ENCODE data around the gene REEP6. TPM values are rescaled to one million over a fixed set of nuclear protein-coding genes. Genes with fewer than 3 reads are reported as not detected.
A peak's percentile ranks its signal among the peaks of the same experiment; 100 is the strongest.

REEP6 gene
- polyA plus RNA-seq, 1 experiment = 0.84 TPM

GRCh38 chr19:1465191-1466016 lies 25.6 kb upstream of the REEP6 start:
- CTCF ChIA-PET = interaction anchor here (0.5 to 1.5 kb wide), 4 partner anchors 13 to 376 kb away, joined by 3 to 4 read pairs (median 3); no protein-coding TSS in a partner anchor
- Histone ChIP-seq H3K4me3 (ENCODE audit: low read depth, low read length) (no peak overlapping the region), H3K9me3 (ENCODE audit: control insufficient read depth, insufficient read depth, low read length) (no peaks in the 10 kb centered on the region; the same call in 1 of the 2 replicates), H3K27me3 (ENCODE audit: control insufficient read depth, insufficient read depth, low read length) (peaks cover 26% of the 10 kb centered on the region), H3K27ac (ENCODE audit: low read depth, low read length) (no peak overlapping the region)
- DNase-seq (ENCODE audit: low read depth, low spot score) = no peak
- POLR2A ChIA-PET = no interaction called here
- peak; percentile 52 for TF ChIP-seq CTCF (IDR thresholded peaks at IDR 0.05; ENCODE audit: low read depth, low read length)

GRCh38 chr19:1466018-1466460 lies 24.9 kb upstream of the REEP6 start:
- Histone ChIP-seq H3K4me3 (ENCODE audit: low read depth, low read length) (no peak overlapping the region), H3K27ac (ENCODE audit: low read depth, low read length) (no peak overlapping the region), H3K27me3 (ENCODE audit: control insufficient read depth, insufficient read depth, low read length) (peaks cover 32% of the 10 kb centered on the region), H3K9me3 (ENCODE audit: control insufficient read depth, insufficient read depth, low read length) (no peaks in the 10 kb centered on the region; the same call in 1 of the 2 replicates)
- no peak for TF ChIP-seq CTCF (IDR thresholded peaks at IDR 0.05; ENCODE audit: low read depth, low read length)
- CTCF ChIA-PET = interaction anchor here (0.5 to 1.5 kb wide), 4 partner anchors 12 to 376 kb away, joined by 3 to 4 read pairs (median 3); no protein-coding TSS in a partner anchor
- POLR2A ChIA-PET = no interaction called here
- no peak for DNase-seq (ENCODE audit: low read depth, low spot score)

- H3K27ac ChIP-seq (ENCODE audit: low read depth, low read length) = no peak overlapping the region
- H3K27me3 ChIP-seq (ENCODE audit: control insufficient read depth, insufficient read depth, low read length) = peaks cover 38% of the 10 kb centered on the region
- CTCF ChIA-PET = interaction anchor here (1.1 to 1.5 kb wide), 3 partner anchors 11 to 188 kb away, joined by 3 to 4 read pairs (median 3); no protein-coding TSS in a partner anchor
- no peak for TF ChIP-seq CTCF (IDR thresholded peaks at IDR 0.05; ENCODE audit: low read depth, low read length)
- H3K4me3 ChIP-seq (ENCODE audit: low read depth, low read length) = no peak overlapping the region
- POLR2A ChIA-PET = no interaction called here
- DNase-seq (ENCODE audit: low read depth, low spot score) = no peak
- H3K9me3 ChIP-seq (ENCODE audit: control insufficient read depth, insufficient read depth, low read length) = no peaks in the 10 kb centered on the region; the same call in 1 of the 2 replicates
These were observed 24.3 kb upstream of the REEP6 start for GRCh38 chr19:1466461-1467214.

- TF ChIP-seq CTCF (IDR thresholded peaks at IDR 0.05; ENCODE audit: low read depth, low read length) = no peak
- Histone ChIP-seq H3K4me3 (ENCODE audit: low read depth, low read length) (no peak overlapping the region), H3K27me3 (ENCODE audit: control insufficient read depth, insufficient read depth, low read length) (peaks cover 43% of the 10 kb centered on the region), H3K9me3 (ENCODE audit: control insufficient read depth, insufficient read depth, low read length) (no peaks in the 10 kb centered on the region; the same call in 1 of the 2 replicates), H3K27ac (ENCODE audit: low read depth, low read length) (no peak overlapping the region)
- ChIA-PET CTCF (no interaction called here), POLR2A (no interaction called here)
- DNase-seq (ENCODE audit: low read depth, low spot score) = no peak
These were observed 23.8 kb upstream of the REEP6 start for GRCh38 chr19:1467215-1467489.

Measured in AG04450 (cell line).